Activated CD4-positive, CD25-positive, alpha-beta regulatory T cell treated with anti-CD3 and anti-CD28 coated beads, Interleukin-2, amount 50 U/mL, for 72 hours (primary cell): Measurements from ENCODE around the gene CALML3.

ENCODE experiments used
- DNase-seq: peaks from one replicate; pipeline ENCODE4 v3.0.0; 2021

CALML3 gene

GRCh38 chr10:5545011-5545410 lies 20.2 kb downstream of the CALML3 start:
- DNase-seq: peak; percentile 1

- DNase-seq: no peak
These were observed 20.6 kb downstream of the CALML3 start for GRCh38 chr10:5545426-5545777.

GRCh38 chr10:5545778-5546710 lies 21.3 kb downstream of the CALML3 start:
- DNase-seq: peak; percentile 11

GRCh38 chr10:5546891-5547680 lies 22.3 kb downstream of the CALML3 start:
- peak; percentile 18 for DNase-seq

GRCh38 chr10:5547681-5547930 lies 22.8 kb downstream of the CALML3 start:
- DNase-seq: no peak

GRCh38 chr10:5547931-5548660 lies 23.3 kb downstream of the CALML3 start:
- no peak for DNase-seq

- no peak for DNase-seq
These were observed 24.9 kb downstream of the CALML3 start for GRCh38 chr10:5549462-5550249.

GRCh38 chr10:5550250-5550545 lies 25.4 kb downstream of the CALML3 start:
- no peak for DNase-seq

- no peak for DNase-seq
These were observed 26.1 kb downstream of the CALML3 start for GRCh38 chr10:5550621-5551530.

- DNase-seq: peak; percentile 57
These were observed 27.0 kb downstream of the CALML3 start for GRCh38 chr10:5551531-5552375.

GRCh38 chr10:5552376-5553321 lies 27.9 kb downstream of the CALML3 start:
- peak; percentile 21 for DNase-seq

GRCh38 chr10:5553400-5554170 lies 28.8 kb downstream of the CALML3 start:
- DNase-seq: no peak

GRCh38 chr10:5555021-5555510 lies 30.3 kb downstream of the CALML3 start:
- DNase-seq: no peak

- no peak for DNase-seq
These were observed 31.1 kb downstream of the CALML3 start for GRCh38 chr10:5555881-5556280.

- no peak for DNase-seq
These were observed 31.8 kb downstream of the CALML3 start for GRCh38 chr10:5556576-5556975.

GRCh38 chr10:5557040-5557721 lies 32.4 kb downstream of the CALML3 start:
- no peak for DNase-seq

- DNase-seq: no peak
These were observed 33.3 kb downstream of the CALML3 start for GRCh38 chr10:5557799-5558771.
